Muscle of back (tissue), 11 donors: ENCODE data around the gene HDAC7. TPM values are rescaled to one million over a fixed set of nuclear protein-coding genes. Genes with fewer than 3 reads are reported as not detected.

Experiments
- DNase-seq, 3 donors: peaks; one replicate each; pipeline versions ENCODE4 v3.0.0 to v3.0.0-alpha.2; 2013
- polyA plus RNA-seq, 10 donors: library from polyadenylated mRNA; unstranded; fragments of 120-200 nt; gene quantifications; one replicate each; pipeline ENCODE4 v1.2.1, GENCODE V29; 2013; ENCODE audit not compliant: insufficient read length in 10 of 10

Gene HDAC7
- polyA plus RNA-seq, 10 donors = 51.6 to 87.4 (median 59.9) TPM

- no peak for DNase-seq
Measured at GRCh38 chr12:47733142-47733541, 86.6 kb downstream of the HDAC7 start.

Other genes with a start within 250 kb of the HDAC7 start
- gene RPAP3, start 113.9 kb downstream of the HDAC7 start, polyA plus RNA-seq = 10 to 100 TPM; 21.0 to 32.9 (median 28.2) TPM
- 1 to 10 TPM in 1 of 10 donors, under 1 TPM in 9; 0.19 to 1.8 (median 0.32) TPM for gene ENDOU, start 94.4 kb downstream of the HDAC7 start, polyA plus RNA-seq
- 10 to 100 TPM in 5 of 10 donors, 1 to 10 TPM in 5; 6.8 to 18.9 (median 9.7) TPM for gene RAPGEF3, start 61.0 kb downstream of the HDAC7 start, polyA plus RNA-seq
- gene SLC48A1, start 46.7 kb downstream of the HDAC7 start, polyA plus RNA-seq = 10 to 100 TPM in 8 of 10 donors, 1 to 10 TPM in 2; 9.7 to 13.8 (median 11.5) TPM
- gene VDR, start 85.1 kb upstream of the HDAC7 start, polyA plus RNA-seq = 1 to 10 TPM in 1 of 10 donors, under 1 TPM in 9; 0.21 to 1.5 (median 0.44) TPM
- 10 to 100 TPM; 51.6 to 67.5 (median 57.6) TPM for gene TMEM106C, start 143.7 kb upstream of the HDAC7 start, polyA plus RNA-seq
- gene COL2A1, start 184.6 kb upstream of the HDAC7 start, polyA plus RNA-seq = 10 to 100 TPM in 8 of 10 donors, 1 to 10 TPM in 2; 5.5 to 83.1 (median 39.5) TPM